Panc1 (cell line): Measurements from ENCODE around the gene EXT2. TPM values are rescaled to one million over a fixed set of nuclear protein-coding genes. Genes with fewer than 3 reads are reported as not detected.

Experiments used
- ATAC-seq: fragments of 200-7000 bp; cut with Tn5 transposase; 2 replicates; pipeline ENCODE4 v1.9.1; 2020; ENCODE audit warnings: mild to moderate bottlenecking, moderate library complexity
- BruUV-seq: library from RNA; stranded (reverse); fragments of 400-500 nt; replicated peaks from 2 replicates; lab custom pipeline; 2021; lab: Mats Ljungman, UMichigan
- CTCF ChIA-PET: fragments of 300-600 bp; sonication (Branson Sonifier 250); formaldehyde crosslinking; loops from one replicate; lab custom pipeline; 2022; ENCODE audit warnings: antibody characterized with exemption; lab: Charles Lee
- POLR2A ChIA-PET: fragments of 300-600 bp; sonication (Branson Sonifier 250); formaldehyde crosslinking; loops from one replicate; lab custom pipeline; 2022; ENCODE audit warnings: antibody characterized with exemption; lab: Charles Lee
- DNase-seq: peaks from one replicate; pipeline ENCODE4 v3.0.0-alpha.2; 2010; ENCODE audit warnings: low read depth, low spot score
- H3K27ac ChIP-seq: 2 replicates; pipeline ENCODE4 v1.5.1; 2011; ENCODE audit warnings: mild to moderate bottlenecking, low read length, inconsistent platforms
- H3K27me3 ChIP-seq: fragments of 200-500 bp; sonication (Bioruptor generic); 2 replicates; pipeline ENCODE4 v1.6.0; 2014; ENCODE audit warnings: low read length, inconsistent platforms; ENCODE audit not compliant: control insufficient read depth, insufficient read depth
- H3K36me3 ChIP-seq: fragments of 200-500 bp; sonication (Bioruptor generic); 2 replicates; pipeline ENCODE4 v1.5.1; 2014; ENCODE audit warnings: inconsistent platforms, mild to moderate bottlenecking, low read length, moderate library complexity; ENCODE audit not compliant: control insufficient read depth, insufficient read depth
- H3K4me1 ChIP-seq: 2 replicates; pipeline ENCODE4 v1.5.1; 2011; ENCODE audit warnings: inconsistent platforms, mild to moderate bottlenecking, low read length, moderate library complexity; ENCODE audit not compliant: control insufficient read depth, insufficient read depth
- H3K4me3 ChIP-seq, 2 experiments: 2 replicates each; pipeline ENCODE4 v1.5.1; 2011 to 2012; ENCODE audit warnings: low read depth in 2 of 2, low read length in 2 of 2, mild to moderate bottlenecking in 2 of 2, inconsistent platforms in 1 of 2, moderate library complexity in 1 of 2
- H3K9me3 ChIP-seq: fragments of 200-500 bp; sonication (Bioruptor generic); 2 replicates; pipeline ENCODE4 v1.5.1; 2014; ENCODE audit warnings: low read depth, mild to moderate bottlenecking, inconsistent platforms, low read length, moderate library complexity; ENCODE audit not compliant: control insufficient read depth, insufficient read depth
- POLR2AphosphoS5 ChIP-seq: IDR thresholded peaks from 2 replicates; pipeline ENCODE4 v1.6.1; 2012; ENCODE audit warnings: mild to moderate bottlenecking, low read depth, low read length, moderate library complexity
- SIN3A ChIP-seq: IDR thresholded peaks from 2 replicates; pipeline ENCODE4 v1.6.1; 2012; ENCODE audit warnings: low read depth, mild to moderate bottlenecking, low read length, moderate library complexity, borderline replicate concordance; ENCODE audit not compliant: insufficient read depth
- TCF7L2 ChIP-seq: IDR thresholded peaks from 2 replicates; pipeline ENCODE4 v1.6.1; 2011; ENCODE audit warnings: mild to moderate bottlenecking, low read depth, low read length, inconsistent platforms
- in situ Hi-C: cut with HindIII; loops from 2 replicates; pipeline ENCODE4 v1.10.0; 2016; ENCODE audit warnings: low sequenced_read_pairs, low pct_unique_long_range_greater_than_20kb
- intact Hi-C: fragments of 100-400 bp; cut with micrococcal nuclease; formaldehyde crosslinking; loops from one replicate; pipeline ENCODE4 v1.10.0; 2022; ENCODE audit not compliant: unreplicated experiment
- total RNA-seq: library from RNA; stranded (reverse); gene quantifications from one replicate; pipeline ENCODE4 v1.2.1, GENCODE V29; 2021; ENCODE audit not compliant: unreplicated experiment
- TF ChIP-seq, protein P1 (sequence below), 2 experiments: IDR thresholded peaks; 2 replicates each; pipeline ENCODE4 v1.6.1; 2011 to 2012; ENCODE audit warnings: low read depth in 2 of 2, control low read depth in 1 of 2, low read length in 1 of 2, mild to moderate bottlenecking in 1 of 2, moderate library complexity in 1 of 2; ENCODE audit not compliant: insufficient read depth in 1 of 2
- TF ChIP-seq, protein P2 (sequence below): fragments of 450-650 bp; IDR thresholded peaks from 2 replicates; pipeline ENCODE4 v1.5.1; 2017; ENCODE audit warnings: mild to moderate bottlenecking

The EXT2 gene
- total RNA-seq, 1 experiment from 2014 or later, result 57.5 TPM

DNA sequence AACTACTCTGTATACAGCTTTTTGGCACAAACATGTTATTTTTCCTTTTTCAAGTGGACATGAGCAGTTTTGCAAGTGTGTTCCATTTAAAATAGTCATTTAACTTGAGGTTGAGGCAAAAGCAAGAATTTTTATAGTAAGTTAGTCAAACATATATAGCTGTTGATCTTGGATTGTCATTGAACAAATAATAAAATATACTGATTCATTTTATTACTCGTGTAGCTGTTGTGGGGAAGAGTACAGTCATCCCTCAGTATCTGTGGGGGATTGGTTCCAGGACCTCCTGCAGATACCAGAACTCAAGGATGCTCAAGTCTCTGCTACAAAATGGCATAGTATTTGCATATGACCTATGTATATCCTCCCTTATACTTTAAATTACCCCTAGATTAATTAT, 45.3 kb downstream of the EXT2 start:
- TF ChIP-seq POLR2AphosphoS5, result no peak
- TF ChIP-seq SIN3A, result no peak
- no peak for TF ChIP-seq TCF7L2
- TF ChIP-seq, protein P1, sequence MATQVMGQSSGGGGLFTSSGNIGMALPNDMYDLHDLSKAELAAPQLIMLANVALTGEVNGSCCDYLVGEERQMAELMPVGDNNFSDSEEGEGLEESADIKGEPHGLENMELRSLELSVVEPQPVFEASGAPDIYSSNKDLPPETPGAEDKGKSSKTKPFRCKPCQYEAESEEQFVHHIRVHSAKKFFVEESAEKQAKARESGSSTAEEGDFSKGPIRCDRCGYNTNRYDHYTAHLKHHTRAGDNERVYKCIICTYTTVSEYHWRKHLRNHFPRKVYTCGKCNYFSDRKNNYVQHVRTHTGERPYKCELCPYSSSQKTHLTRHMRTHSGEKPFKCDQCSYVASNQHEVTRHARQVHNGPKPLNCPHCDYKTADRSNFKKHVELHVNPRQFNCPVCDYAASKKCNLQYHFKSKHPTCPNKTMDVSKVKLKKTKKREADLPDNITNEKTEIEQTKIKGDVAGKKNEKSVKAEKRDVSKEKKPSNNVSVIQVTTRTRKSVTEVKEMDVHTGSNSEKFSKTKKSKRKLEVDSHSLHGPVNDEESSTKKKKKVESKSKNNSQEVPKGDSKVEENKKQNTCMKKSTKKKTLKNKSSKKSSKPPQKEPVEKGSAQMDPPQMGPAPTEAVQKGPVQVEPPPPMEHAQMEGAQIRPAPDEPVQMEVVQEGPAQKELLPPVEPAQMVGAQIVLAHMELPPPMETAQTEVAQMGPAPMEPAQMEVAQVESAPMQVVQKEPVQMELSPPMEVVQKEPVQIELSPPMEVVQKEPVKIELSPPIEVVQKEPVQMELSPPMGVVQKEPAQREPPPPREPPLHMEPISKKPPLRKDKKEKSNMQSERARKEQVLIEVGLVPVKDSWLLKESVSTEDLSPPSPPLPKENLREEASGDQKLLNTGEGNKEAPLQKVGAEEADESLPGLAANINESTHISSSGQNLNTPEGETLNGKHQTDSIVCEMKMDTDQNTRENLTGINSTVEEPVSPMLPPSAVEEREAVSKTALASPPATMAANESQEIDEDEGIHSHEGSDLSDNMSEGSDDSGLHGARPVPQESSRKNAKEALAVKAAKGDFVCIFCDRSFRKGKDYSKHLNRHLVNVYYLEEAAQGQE (IDR thresholded peaks at IDR 0.05; ENCODE audit: insufficient read depth in 1 of 2, low read depth in 2 of 2, low read length in 1 of 2), result no peak
- TF ChIP-seq, protein P2, sequence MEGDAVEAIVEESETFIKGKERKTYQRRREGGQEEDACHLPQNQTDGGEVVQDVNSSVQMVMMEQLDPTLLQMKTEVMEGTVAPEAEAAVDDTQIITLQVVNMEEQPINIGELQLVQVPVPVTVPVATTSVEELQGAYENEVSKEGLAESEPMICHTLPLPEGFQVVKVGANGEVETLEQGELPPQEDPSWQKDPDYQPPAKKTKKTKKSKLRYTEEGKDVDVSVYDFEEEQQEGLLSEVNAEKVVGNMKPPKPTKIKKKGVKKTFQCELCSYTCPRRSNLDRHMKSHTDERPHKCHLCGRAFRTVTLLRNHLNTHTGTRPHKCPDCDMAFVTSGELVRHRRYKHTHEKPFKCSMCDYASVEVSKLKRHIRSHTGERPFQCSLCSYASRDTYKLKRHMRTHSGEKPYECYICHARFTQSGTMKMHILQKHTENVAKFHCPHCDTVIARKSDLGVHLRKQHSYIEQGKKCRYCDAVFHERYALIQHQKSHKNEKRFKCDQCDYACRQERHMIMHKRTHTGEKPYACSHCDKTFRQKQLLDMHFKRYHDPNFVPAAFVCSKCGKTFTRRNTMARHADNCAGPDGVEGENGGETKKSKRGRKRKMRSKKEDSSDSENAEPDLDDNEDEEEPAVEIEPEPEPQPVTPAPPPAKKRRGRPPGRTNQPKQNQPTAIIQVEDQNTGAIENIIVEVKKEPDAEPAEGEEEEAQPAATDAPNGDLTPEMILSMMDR, result no peak
- DNase-seq, result no peak
- BruUV-seq, result no TSS peak
- H3K9me3 ChIP-seq, result no peaks in the 10 kb centered on the region
- ChIA-PET POLR2A (no interaction called here), CTCF (interaction anchor here (1.1 kb wide), 1 partner anchor 21 kb away, joined by 12 read pairs; no protein-coding TSS in a partner anchor)
- H3K27ac ChIP-seq, result no peak overlapping the region
- no peaks in the 10 kb centered on the region for H3K27me3 ChIP-seq
- ATAC-seq, result no peak
- intact Hi-C loops (no loop called here), in situ Hi-C loops (no loop called here)
- H3K4me1 ChIP-seq, result peaks cover 27% of the 10 kb centered on the region
- H3K4me3 ChIP-seq, result no peak overlapping the region
- H3K36me3 ChIP-seq, result no peaks in the 10 kb centered on the region

DNA sequence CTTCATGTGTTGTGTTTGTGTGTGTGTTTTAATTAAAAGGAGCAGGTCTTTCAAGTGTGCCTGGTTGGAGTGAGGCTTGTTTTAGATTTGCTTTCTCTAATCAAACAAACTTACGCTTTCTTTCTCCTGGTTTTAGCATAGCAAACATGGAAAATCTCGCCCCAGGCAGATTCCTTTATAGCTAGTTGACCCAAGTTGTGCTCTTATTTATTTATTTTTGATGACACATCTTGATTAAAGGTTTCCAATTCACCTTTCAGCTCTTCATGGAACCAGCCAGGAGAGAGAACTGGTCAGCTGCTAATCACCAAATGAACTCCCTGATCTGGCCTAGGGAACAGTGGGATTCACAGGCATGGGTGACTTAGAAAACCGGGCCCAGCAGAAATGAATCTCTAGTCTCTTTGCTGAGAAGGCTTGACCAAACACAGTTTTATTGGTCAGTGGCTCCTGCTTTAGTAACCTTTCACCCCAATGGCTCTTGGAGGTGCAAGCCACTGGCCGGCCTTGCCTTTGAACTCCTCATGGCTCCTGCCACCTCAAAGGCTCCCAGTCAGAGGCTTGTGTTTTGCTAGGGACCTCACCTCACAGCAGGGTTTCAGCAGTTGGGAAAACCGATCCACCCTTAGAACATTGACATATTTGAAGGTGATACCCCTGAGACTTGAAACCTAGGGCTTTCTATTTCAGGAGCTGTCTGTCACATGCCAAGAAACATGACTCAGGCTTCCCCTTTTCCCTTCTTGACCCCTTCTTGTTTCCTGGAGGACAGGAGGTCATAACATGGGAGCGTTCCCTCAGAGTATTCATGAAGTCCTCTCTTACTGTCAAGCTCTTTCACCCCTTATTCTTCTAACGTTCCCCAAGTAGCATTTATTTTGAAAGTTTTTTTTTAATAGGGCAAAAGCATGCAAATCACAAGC, 48.8 kb downstream of the EXT2 start:
- Histone ChIP-seq H3K27me3 (no peaks in the 10 kb centered on the region), H3K36me3 (no peaks in the 10 kb centered on the region), H3K27ac (peak overlapping the region; percentile 26; the same call in 1 of the 2 replicates), H3K4me3 (no peak overlapping the region), H3K4me1 (peaks cover 21% of the 10 kb centered on the region), H3K9me3 (no peaks in the 10 kb centered on the region)
- intact Hi-C loops, result no loop called here
- peak; percentile 18 for DNase-seq
- ATAC-seq, result peak; percentile 92
- ChIA-PET POLR2A (no interaction called here), CTCF (no interaction called here)
- TF ChIP-seq, protein P2, result no peak
- TF ChIP-seq POLR2AphosphoS5, result peak; percentile 42; the same call in 1 of the 2 replicates
- TF ChIP-seq SIN3A, result no peak
- TF ChIP-seq TCF7L2, result peak; percentile 95
- TF ChIP-seq, protein P1 (IDR thresholded peaks at IDR 0.05; ENCODE audit: insufficient read depth in 1 of 2, low read depth in 2 of 2, low read length in 1 of 2), result no peak
- in situ Hi-C loops, result no loop called here
- no TSS peak for BruUV-seq
